IMR-90 (cell line): ENCODE data around the gene SCAF1. TPM values are rescaled to one million over a fixed set of nuclear protein-coding genes. Genes with fewer than 3 reads are reported as not detected.

Experiments used
- ATAC-seq: fragments of 200-7000 bp; cut with Tn5 transposase; 2 replicates; pipeline ENCODE4 v1.9.1; 2020; ENCODE audit warnings: low read depth, mild to moderate bottlenecking, moderate library complexity
- BruUV-seq: library from RNA; stranded (reverse); fragments of 400-500 nt; replicated peaks from 2 replicates; lab custom pipeline; 2021; lab: Mats Ljungman, UMichigan
- CTCF ChIA-PET: fragments of 300-600 bp; formaldehyde crosslinking; extraction: SDS; loops from one replicate; lab custom pipeline; 2021; ENCODE audit warnings: antibody characterized with exemption; lab: Yijun Ruan, JAX
- POLR2A ChIA-PET: fragments of 300-600 bp; sonication (Branson Sonifier 250); formaldehyde crosslinking; loops from one replicate; lab custom pipeline; 2022; ENCODE audit warnings: antibody characterized with exemption; ENCODE audit not compliant: unreplicated experiment; lab: Charles Lee
- DNase-seq: peaks from one replicate; pipeline ENCODE4 v3.0.0; 2013
- H2AFZ ChIP-seq: replicated peaks from 2 replicates; pipeline ENCODE3; 2013; ENCODE audit warnings: low read length, mild to moderate bottlenecking; ENCODE audit not compliant: poor library complexity
- H2AK5ac ChIP-seq: 2 replicates; pipeline ENCODE4 v1.6.1; 2013; ENCODE audit warnings: low read depth, low read length, inconsistent platforms
- H2AK9ac ChIP-seq: replicated peaks from 2 replicates; pipeline ENCODE3; 2013; ENCODE audit warnings: mild to moderate bottlenecking, low read depth, low read length, moderate library complexity; ENCODE audit not compliant: poor library complexity
- H2BK120ac ChIP-seq: 2 replicates; pipeline ENCODE4 v1.6.1; 2013; ENCODE audit warnings: low read depth, low read length, inconsistent platforms
- H2BK15ac ChIP-seq: 3 replicates; pipeline ENCODE4 v1.6.1; 2013; ENCODE audit warnings: low read depth, low read length, inconsistent platforms
- H2BK20ac ChIP-seq: 2 replicates; pipeline ENCODE4 v1.6.1; 2013; ENCODE audit warnings: low read depth, mild to moderate bottlenecking, inconsistent platforms, low read length, moderate library complexity
- H2BK5ac ChIP-seq: 2 replicates; pipeline ENCODE4 v1.6.1; 2013; ENCODE audit warnings: mild to moderate bottlenecking, low read depth, low read length, inconsistent platforms; ENCODE audit not compliant: poor library complexity, severe bottlenecking
- H3K14ac ChIP-seq: replicated peaks from 2 replicates; pipeline ENCODE4 v1.6.1; 2013; ENCODE audit warnings: low read depth, low read length, inconsistent platforms
- H3K18ac ChIP-seq: 2 replicates; pipeline ENCODE4 v1.6.1; 2013; ENCODE audit warnings: low read depth, low read length, control low read depth
- H3K23ac ChIP-seq: 2 replicates; pipeline ENCODE4 v1.6.1; 2013; ENCODE audit warnings: low read depth, low read length, inconsistent platforms
- H3K27ac ChIP-seq: 2 replicates; pipeline ENCODE4 v1.5.1; 2013; ENCODE audit warnings: mild to moderate bottlenecking, control low read depth, low read length; ENCODE audit not compliant: insufficient read depth
- H3K27me3 ChIP-seq: 2 replicates; pipeline ENCODE4 v1.6.1; 2013; ENCODE audit warnings: low read length; ENCODE audit not compliant: control insufficient read depth, insufficient read depth
- H3K36me3 ChIP-seq: 2 replicates; pipeline ENCODE4 v1.6.1; 2013; ENCODE audit warnings: low read length, mixed read lengths; ENCODE audit not compliant: control insufficient read depth, insufficient read depth
- H3K4ac ChIP-seq: 2 replicates; pipeline ENCODE4 v1.6.1; 2013; ENCODE audit warnings: low read depth, low read length, inconsistent platforms
- H3K4me1 ChIP-seq: 2 replicates; pipeline ENCODE4 v1.6.1; 2013; ENCODE audit warnings: low read length, mixed read lengths; ENCODE audit not compliant: control insufficient read depth, insufficient read depth
- H3K4me2 ChIP-seq: 2 replicates; pipeline ENCODE4 v1.6.1; 2013; ENCODE audit warnings: low read depth, mild to moderate bottlenecking, control low read depth, low read length, moderate library complexity
- H3K4me3 ChIP-seq: 2 replicates; pipeline ENCODE4 v1.5.1; 2013; ENCODE audit warnings: low read depth, mild to moderate bottlenecking, control low read depth, low read length, moderate library complexity; ENCODE audit not compliant: insufficient read depth
- H3K56ac ChIP-seq: 2 replicates; pipeline ENCODE4 v1.6.1; 2013; ENCODE audit warnings: low read length, inconsistent platforms; ENCODE audit not compliant: insufficient read depth; ENCODE audit errors: extremely low read depth
- H3K79me1 ChIP-seq, 2 experiments: 2 replicates each; pipeline ENCODE4 v1.6.1; 2013; ENCODE audit warnings: low read length in 2 of 2, inconsistent platforms in 1 of 2, low read depth in 1 of 2
- H3K9ac ChIP-seq: 2 replicates; pipeline ENCODE4 v1.6.1; 2013; ENCODE audit warnings: low read depth, low read length, control low read depth
- H3K9me1 ChIP-seq: 2 replicates; pipeline ENCODE4 v1.6.1; 2013; ENCODE audit warnings: low read length, inconsistent platforms; ENCODE audit not compliant: insufficient read depth
- H3K9me3 ChIP-seq: 2 replicates; pipeline ENCODE4 v1.6.1; 2013; ENCODE audit warnings: low read length; ENCODE audit not compliant: control insufficient read depth, insufficient read depth
- H4K20me1 ChIP-seq: 2 replicates; pipeline ENCODE4 v1.6.1; 2013; ENCODE audit warnings: low read length, inconsistent platforms; ENCODE audit not compliant: insufficient read depth
- H4K5ac ChIP-seq: 2 replicates; pipeline ENCODE4 v1.6.1; 2013; ENCODE audit warnings: mild to moderate bottlenecking, low read depth, low read length, control low read depth
- H4K8ac ChIP-seq, 2 experiments: 2 replicates each; pipeline ENCODE4 v1.6.1; 2013; ENCODE audit warnings: low read depth in 2 of 2, low read length in 2 of 2, control low read depth in 1 of 2, inconsistent platforms in 1 of 2
- H4K91ac ChIP-seq: 2 replicates; pipeline ENCODE4 v1.6.1; 2013; ENCODE audit warnings: low read depth, low read length, inconsistent platforms; ENCODE audit not compliant: insufficient read depth
- CEBPB ChIP-seq: IDR thresholded peaks from 2 replicates; pipeline ENCODE4 v1.6.1; 2012; ENCODE audit warnings: low read depth, low read length, improper control_type of control experiment
- CTCF ChIP-seq: conservative IDR thresholded peaks from 2 replicates; pipeline ENCODE4 v1.5.1; 2012; ENCODE audit warnings: mild to moderate bottlenecking, low read depth, low read length, improper control_type of control experiment
- MAFK ChIP-seq: IDR thresholded peaks from 2 replicates; pipeline ENCODE4 v1.6.1; 2012; ENCODE audit warnings: low read depth, low read length, improper control_type of control experiment
- MXI1 ChIP-seq: IDR thresholded peaks from 2 replicates; pipeline ENCODE4 v1.6.1; 2012; ENCODE audit warnings: low read depth, mild to moderate bottlenecking, low read length, moderate library complexity, borderline replicate concordance
- RCOR1 ChIP-seq: IDR thresholded peaks from 2 replicates; pipeline ENCODE4 v1.6.1; 2012; ENCODE audit warnings: mild to moderate bottlenecking, low read length, improper control_type of control experiment; ENCODE audit not compliant: insufficient replicate concordance
- SMC3 ChIP-seq: fragments of 150-350 bp; IDR thresholded peaks from 2 replicates; pipeline ENCODE4 v1.6.1; 2016; ENCODE audit warnings: low read depth, mild to moderate bottlenecking, antibody characterized with exemption, low read length, moderate library complexity
- USF2 ChIP-seq: fragments of 150-350 bp; IDR thresholded peaks from 2 replicates; pipeline ENCODE4 v1.6.1; 2017; ENCODE audit warnings: mild to moderate bottlenecking, antibody characterized with exemption, low read length, low read depth
- WGBS, 2 experiments: methylation state at CpG; one replicate each; pipeline versions ENCODE4 v1.1.5 to v1.1.7; 2013; ENCODE audit warnings: missing lambda C conversion rate in 2 of 2; ENCODE audit not compliant: insufficient read length in 1 of 2; ENCODE audit errors: extremely low coverage in 2 of 2; 5-methylcytosine and 5-hydroxymethylcytosine counted together
- dilution Hi-C: fragments of 300-500 bp; cut with HindIII; formaldehyde crosslinking; loops from one replicate; pipeline ENCODE4 v1.14.3; 2018; ENCODE audit warnings: low sequenced_read_pairs; ENCODE audit not compliant: unreplicated experiment
- in situ Hi-C: fragments of 300-500 bp; cut with MboI; formaldehyde crosslinking; loops from 3 replicates; pipeline ENCODE4 v1.14.3; 2019; ENCODE audit warnings: low sequenced_read_pairs, inconsistent platforms, mixed read lengths
- intact Hi-C: fragments of 100-400 bp; cut with micrococcal nuclease; formaldehyde crosslinking; loops from 2 replicates; pipeline ENCODE4 v1.10.0; 2022
- polyA plus RNA-seq, 3 experiments: library from polyadenylated mRNA; depleted of rRNA; stranded (reverse); fragments of >200 nt; gene quantifications; 2 replicates each; pipeline ENCODE4 v1.2.3, GENCODE V29; 2012; ENCODE audit warnings: low replicate concordance in 1 of 3
- total RNA-seq: library from RNA; depleted of rRNA; stranded (reverse); fragments of >200 nt; gene quantifications from 2 replicates; pipeline ENCODE4 v1.2.3, GENCODE V29; 2012

The SCAF1 gene
- total and polyA plus RNA-seq, 2 of the 4 experiments (the other 2 are of a cell fraction), result 2.2 to 14.8 TPM

GRCh38 chr19:49685845-49686332 is 43.9 kb downstream of the SCAF1 start:
- no TSS peak for BruUV-seq
- in situ Hi-C loops, result loop anchor here (10.0 kb wide), 1 partner anchor 169 kb away; the partner anchor contains the start of gene PTOV1
- H4K8ac ChIP-seq, result no peak overlapping the region
- H2AK9ac ChIP-seq, result no peak overlapping the region
- H3K4me3 ChIP-seq, result no peak overlapping the region
- no peak overlapping the region for H2BK15ac ChIP-seq
- H2AFZ ChIP-seq, result peak overlapping the region; percentile 51
- peaks cover 15 to 57% of the 10 kb centered on the region in 2 experiments for H3K79me1 ChIP-seq
- H3K9me1 ChIP-seq, result peaks cover 5% of the 10 kb centered on the region; the same call in 1 of the 2 replicates
- H4K5ac ChIP-seq, result no peak overlapping the region
- no peak overlapping the region for H3K4me2 ChIP-seq
- H3K4ac ChIP-seq, result no peak overlapping the region
- no peak overlapping the region for H2BK20ac ChIP-seq
- H3K18ac ChIP-seq, result no peak overlapping the region
- ATAC-seq (no peak), DNase-seq (no peak)
- no peaks in the 10 kb centered on the region for H3K9me3 ChIP-seq
- no peak overlapping the region for H3K9ac ChIP-seq
- TF ChIP-seq MXI1, result no peak
- TF ChIP-seq CTCF, result no peak
- TF ChIP-seq CEBPB, result no peak
- no peak for TF ChIP-seq SMC3
- no peak for TF ChIP-seq USF2
- TF ChIP-seq MAFK, result no peak
- TF ChIP-seq RCOR1, result no peak
- H2BK120ac ChIP-seq, result no peak overlapping the region
- H3K23ac ChIP-seq, result no peak overlapping the region
- dilution Hi-C loops, result no loop called here
- H3K14ac ChIP-seq, result no peak overlapping the region
- 85% methylated on average over 17 of the region's 23 CpGs; no CpG with 5 or more reads in 1 of the 2 experiments for WGBS, 2 experiments
- no peak overlapping the region for H2AK5ac ChIP-seq
- ChIA-PET CTCF (no interaction called here), POLR2A (interaction anchor here (0.6 kb wide), 2 partner anchors 88 to 140 kb away, joined by 3 to 5 read pairs; no protein-coding TSS in a partner anchor)
- peaks cover 7% of the 10 kb centered on the region for H3K4me1 ChIP-seq
- no peak overlapping the region for H4K91ac ChIP-seq
- H3K27me3 ChIP-seq, result no peaks in the 10 kb centered on the region
- intact Hi-C loops, result no loop called here
- H4K20me1 ChIP-seq, result peaks cover 36% of the 10 kb centered on the region
- H3K36me3 ChIP-seq, result peaks cover 49% of the 10 kb centered on the region
- no peak overlapping the region for H3K56ac ChIP-seq
- H2BK5ac ChIP-seq, result no peak overlapping the region
- no peak overlapping the region for H3K27ac ChIP-seq
